ENCODE measurements around the gene HPS3. TPM values are rescaled to one million over a fixed set of nuclear protein-coding genes. Genes with fewer than 3 reads are reported as not detected.

Gene HPS3
- total and polyA plus RNA-seq, 4 donors = 4.4 to 9.9 (median 7.7) TPM

DNA sequence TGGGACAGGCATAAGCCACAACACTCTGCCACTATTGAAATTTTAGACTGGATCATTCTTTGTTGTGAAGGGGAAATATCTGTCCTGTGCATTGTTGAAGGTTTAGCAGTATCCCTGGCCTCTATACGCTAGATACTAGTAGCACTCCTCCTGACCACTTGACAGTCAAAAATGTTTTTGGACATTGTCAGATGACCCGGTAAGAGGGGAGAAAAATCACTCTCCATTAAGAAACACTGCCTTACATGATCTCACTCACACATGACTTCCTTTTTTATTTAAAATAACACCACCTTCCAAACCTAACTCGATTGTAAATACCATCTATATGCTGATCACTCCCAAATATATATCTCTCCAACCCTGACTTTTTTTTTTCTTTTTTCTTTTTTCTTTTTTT lies 27.8 kb upstream of the HPS3 start:
- H3K27me3 ChIP-seq (ENCODE audit: control insufficient read depth in 4 of 4, insufficient read depth in 4 of 4, low read length in 3 of 4) = no peaks in the 10 kb centered on the region
- no peak overlapping the region for H3K27ac ChIP-seq (ENCODE audit: low read depth in 1 of 2, low read length in 2 of 2)
- TF ChIP-seq SP1 (IDR thresholded peaks at IDR 0.05) (no peak), JUND (IDR thresholded peaks at IDR 0.05) (no peak)
- H3K4me1 ChIP-seq (ENCODE audit: control insufficient read depth in 4 of 4, insufficient read depth in 4 of 4, low read length in 3 of 4) = no peaks in the 10 kb centered on the region
- H3K36me3 ChIP-seq (ENCODE audit: control insufficient read depth in 4 of 4, insufficient read depth in 3 of 4, low read depth in 1 of 4, low read length in 3 of 4) = no peaks in the 10 kb centered on the region
- H3K4me3 ChIP-seq (ENCODE audit: low read depth in 1 of 3, low read length in 3 of 3) = no peak overlapping the region
- H3K9ac ChIP-seq (ENCODE audit: low read depth in 1 of 2, low read length in 2 of 2) = no peak overlapping the region
- WGBS = 87% methylated on average over 3 of the region's 3 CpGs
- no peaks in the 10 kb centered on the region for H3K9me3 ChIP-seq (ENCODE audit: control insufficient read depth in 4 of 4, low read length in 3 of 4)
- DNase-seq (ENCODE audit: low spot score) = no peak

DNA sequence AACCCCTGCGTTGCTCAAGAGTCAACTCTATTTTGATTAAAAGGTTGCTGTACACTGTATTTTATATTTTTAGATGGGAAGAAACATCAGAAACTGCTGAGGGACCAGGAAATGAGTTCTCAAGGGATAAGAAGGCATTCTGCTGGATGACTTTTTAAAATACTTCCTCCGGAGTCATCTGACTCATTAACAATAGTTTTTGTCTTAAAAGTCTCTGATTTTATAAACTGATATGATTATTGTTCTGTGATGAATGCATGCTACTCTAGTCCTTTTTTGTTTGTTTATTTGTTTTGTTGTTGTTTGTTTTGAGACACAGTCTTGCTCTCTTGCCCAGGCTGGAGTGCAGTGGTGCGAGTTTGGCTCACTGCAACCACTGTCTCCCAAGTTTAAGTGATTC lies 25.0 kb upstream of the HPS3 start:
- Histone ChIP-seq H3K27ac (ENCODE audit: low read depth in 1 of 2, low read length in 2 of 2) (no peak overlapping the region), H3K27me3 (ENCODE audit: control insufficient read depth in 4 of 4, insufficient read depth in 4 of 4, low read length in 3 of 4) (no peaks in the 10 kb centered on the region), H3K9ac (ENCODE audit: low read depth in 1 of 2, low read length in 2 of 2) (no peak overlapping the region), H3K36me3 (ENCODE audit: control insufficient read depth in 4 of 4, insufficient read depth in 3 of 4, low read depth in 1 of 4, low read length in 3 of 4) (no peaks in the 10 kb centered on the region), H3K9me3 (ENCODE audit: control insufficient read depth in 4 of 4, low read length in 3 of 4) (no peaks in the 10 kb centered on the region), H3K4me3 (ENCODE audit: low read depth in 1 of 3, low read length in 3 of 3) (no peak overlapping the region), H3K4me1 (ENCODE audit: control insufficient read depth in 4 of 4, insufficient read depth in 4 of 4, low read length in 3 of 4) (no peaks in the 10 kb centered on the region)
- WGBS = 80% methylated on average over 3 of the region's 3 CpGs
- TF ChIP-seq EGR1 (IDR thresholded peaks at IDR 0.05; ENCODE audit: low read depth in 2 of 2) = no peak
- TF ChIP-seq GABPA (IDR thresholded peaks at IDR 0.05 in 1 of 2, conservative IDR thresholded peaks at IDR 0.05 in 1 of 2) = no peak
- TF ChIP-seq YY1 (IDR thresholded peaks at IDR 0.05) = no peak
- TF ChIP-seq FOXA1 (IDR thresholded peaks at IDR 0.05) = no peak
- no peak for TF ChIP-seq JUND (IDR thresholded peaks at IDR 0.05)
- TF ChIP-seq, protein P1, sequence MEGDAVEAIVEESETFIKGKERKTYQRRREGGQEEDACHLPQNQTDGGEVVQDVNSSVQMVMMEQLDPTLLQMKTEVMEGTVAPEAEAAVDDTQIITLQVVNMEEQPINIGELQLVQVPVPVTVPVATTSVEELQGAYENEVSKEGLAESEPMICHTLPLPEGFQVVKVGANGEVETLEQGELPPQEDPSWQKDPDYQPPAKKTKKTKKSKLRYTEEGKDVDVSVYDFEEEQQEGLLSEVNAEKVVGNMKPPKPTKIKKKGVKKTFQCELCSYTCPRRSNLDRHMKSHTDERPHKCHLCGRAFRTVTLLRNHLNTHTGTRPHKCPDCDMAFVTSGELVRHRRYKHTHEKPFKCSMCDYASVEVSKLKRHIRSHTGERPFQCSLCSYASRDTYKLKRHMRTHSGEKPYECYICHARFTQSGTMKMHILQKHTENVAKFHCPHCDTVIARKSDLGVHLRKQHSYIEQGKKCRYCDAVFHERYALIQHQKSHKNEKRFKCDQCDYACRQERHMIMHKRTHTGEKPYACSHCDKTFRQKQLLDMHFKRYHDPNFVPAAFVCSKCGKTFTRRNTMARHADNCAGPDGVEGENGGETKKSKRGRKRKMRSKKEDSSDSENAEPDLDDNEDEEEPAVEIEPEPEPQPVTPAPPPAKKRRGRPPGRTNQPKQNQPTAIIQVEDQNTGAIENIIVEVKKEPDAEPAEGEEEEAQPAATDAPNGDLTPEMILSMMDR (IDR thresholded peaks at IDR 0.05; ENCODE audit: low read depth, low read length, missing input control) = no peak
- TF ChIP-seq, protein P2, sequence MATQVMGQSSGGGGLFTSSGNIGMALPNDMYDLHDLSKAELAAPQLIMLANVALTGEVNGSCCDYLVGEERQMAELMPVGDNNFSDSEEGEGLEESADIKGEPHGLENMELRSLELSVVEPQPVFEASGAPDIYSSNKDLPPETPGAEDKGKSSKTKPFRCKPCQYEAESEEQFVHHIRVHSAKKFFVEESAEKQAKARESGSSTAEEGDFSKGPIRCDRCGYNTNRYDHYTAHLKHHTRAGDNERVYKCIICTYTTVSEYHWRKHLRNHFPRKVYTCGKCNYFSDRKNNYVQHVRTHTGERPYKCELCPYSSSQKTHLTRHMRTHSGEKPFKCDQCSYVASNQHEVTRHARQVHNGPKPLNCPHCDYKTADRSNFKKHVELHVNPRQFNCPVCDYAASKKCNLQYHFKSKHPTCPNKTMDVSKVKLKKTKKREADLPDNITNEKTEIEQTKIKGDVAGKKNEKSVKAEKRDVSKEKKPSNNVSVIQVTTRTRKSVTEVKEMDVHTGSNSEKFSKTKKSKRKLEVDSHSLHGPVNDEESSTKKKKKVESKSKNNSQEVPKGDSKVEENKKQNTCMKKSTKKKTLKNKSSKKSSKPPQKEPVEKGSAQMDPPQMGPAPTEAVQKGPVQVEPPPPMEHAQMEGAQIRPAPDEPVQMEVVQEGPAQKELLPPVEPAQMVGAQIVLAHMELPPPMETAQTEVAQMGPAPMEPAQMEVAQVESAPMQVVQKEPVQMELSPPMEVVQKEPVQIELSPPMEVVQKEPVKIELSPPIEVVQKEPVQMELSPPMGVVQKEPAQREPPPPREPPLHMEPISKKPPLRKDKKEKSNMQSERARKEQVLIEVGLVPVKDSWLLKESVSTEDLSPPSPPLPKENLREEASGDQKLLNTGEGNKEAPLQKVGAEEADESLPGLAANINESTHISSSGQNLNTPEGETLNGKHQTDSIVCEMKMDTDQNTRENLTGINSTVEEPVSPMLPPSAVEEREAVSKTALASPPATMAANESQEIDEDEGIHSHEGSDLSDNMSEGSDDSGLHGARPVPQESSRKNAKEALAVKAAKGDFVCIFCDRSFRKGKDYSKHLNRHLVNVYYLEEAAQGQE (IDR thresholded peaks at IDR 0.05) = no peak
- TF ChIP-seq, protein P3, sequence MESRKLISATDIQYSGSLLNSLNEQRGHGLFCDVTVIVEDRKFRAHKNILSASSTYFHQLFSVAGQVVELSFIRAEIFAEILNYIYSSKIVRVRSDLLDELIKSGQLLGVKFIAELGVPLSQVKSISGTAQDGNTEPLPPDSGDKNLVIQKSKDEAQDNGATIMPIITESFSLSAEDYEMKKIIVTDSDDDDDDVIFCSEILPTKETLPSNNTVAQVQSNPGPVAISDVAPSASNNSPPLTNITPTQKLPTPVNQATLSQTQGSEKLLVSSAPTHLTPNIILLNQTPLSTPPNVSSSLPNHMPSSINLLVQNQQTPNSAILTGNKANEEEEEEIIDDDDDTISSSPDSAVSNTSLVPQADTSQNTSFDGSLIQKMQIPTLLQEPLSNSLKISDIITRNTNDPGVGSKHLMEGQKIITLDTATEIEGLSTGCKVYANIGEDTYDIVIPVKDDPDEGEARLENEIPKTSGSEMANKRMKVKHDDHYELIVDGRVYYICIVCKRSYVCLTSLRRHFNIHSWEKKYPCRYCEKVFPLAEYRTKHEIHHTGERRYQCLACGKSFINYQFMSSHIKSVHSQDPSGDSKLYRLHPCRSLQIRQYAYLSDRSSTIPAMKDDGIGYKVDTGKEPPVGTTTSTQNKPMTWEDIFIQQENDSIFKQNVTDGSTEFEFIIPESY (IDR thresholded peaks at IDR 0.05) = no peak
- TF ChIP-seq HNF4G (IDR thresholded peaks at IDR 0.05) = no peak
- TF ChIP-seq, protein P4, sequence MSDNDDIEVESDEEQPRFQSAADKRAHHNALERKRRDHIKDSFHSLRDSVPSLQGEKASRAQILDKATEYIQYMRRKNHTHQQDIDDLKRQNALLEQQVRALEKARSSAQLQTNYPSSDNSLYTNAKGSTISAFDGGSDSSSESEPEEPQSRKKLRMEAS (IDR thresholded peaks at IDR 0.05) = no peak
- no peak for TF ChIP-seq NR2F2 (IDR thresholded peaks at IDR 0.05)
- no peak for TF ChIP-seq HNF4A (conservative IDR thresholded peaks at IDR 0.05)
- no peak for TF ChIP-seq SP1 (IDR thresholded peaks at IDR 0.05)
- TF ChIP-seq TAF1 (conservative IDR thresholded peaks at IDR 0.05) = no peak
- TF ChIP-seq, protein P5, sequence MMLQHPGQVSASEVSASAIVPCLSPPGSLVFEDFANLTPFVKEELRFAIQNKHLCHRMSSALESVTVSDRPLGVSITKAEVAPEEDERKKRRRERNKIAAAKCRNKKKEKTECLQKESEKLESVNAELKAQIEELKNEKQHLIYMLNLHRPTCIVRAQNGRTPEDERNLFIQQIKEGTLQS (IDR thresholded peaks at IDR 0.05) = no peak
- TF ChIP-seq RXRA (IDR thresholded peaks at IDR 0.05) = no peak
- TF ChIP-seq FOXA2 (IDR thresholded peaks at IDR 0.05) = no peak
- DNase-seq (ENCODE audit: low spot score) = no peak
